ENCODE results near the gene CAMTA1.

CAMTA1 gene

DNA sequence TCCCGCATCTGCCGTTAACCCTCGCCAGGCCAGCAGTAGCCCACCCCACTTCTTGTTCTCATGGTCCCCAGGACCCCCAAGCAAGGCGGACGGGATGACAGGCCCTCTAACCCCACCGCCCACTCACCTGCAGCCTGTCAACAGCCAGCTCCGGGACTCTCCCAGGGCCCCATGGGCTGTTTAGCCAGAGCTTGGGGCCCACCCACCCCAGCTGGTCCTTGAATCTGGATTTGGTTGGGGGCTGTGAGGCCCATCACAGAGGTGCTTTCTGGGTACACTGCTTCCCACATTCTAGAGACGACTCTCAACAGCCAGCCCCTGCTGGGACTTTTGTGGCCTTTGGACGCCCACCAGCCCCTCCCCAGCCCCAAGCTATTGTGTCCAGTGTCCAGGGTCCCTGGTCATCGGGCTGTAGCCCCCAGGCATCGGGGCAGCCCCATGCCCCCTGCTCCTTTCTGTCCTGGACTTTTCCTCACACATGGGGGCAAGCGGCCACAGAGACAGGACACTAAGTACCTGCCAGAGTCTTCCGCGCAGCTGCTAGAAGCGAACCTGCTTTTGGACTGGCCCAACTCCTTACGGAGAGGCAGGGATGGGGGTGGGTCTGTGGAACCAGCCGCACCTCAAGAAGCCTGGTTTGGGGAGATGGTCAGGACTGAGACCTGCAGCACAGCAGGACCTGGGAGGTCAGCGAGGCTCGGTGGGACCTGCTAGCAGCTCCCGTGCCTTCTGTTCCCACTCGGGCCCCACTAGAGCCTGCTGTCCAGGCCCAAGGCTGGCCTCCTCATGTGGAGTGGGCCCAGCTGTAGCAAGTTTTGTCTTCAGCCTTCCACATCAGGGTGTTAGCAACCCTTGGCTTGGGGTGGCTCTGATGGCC lies 777.7 kb downstream of the CAMTA1 start:
- DNase-seq (ENCODE audit: low read depth) = no peak
- TF ChIP-seq, protein P1, sequence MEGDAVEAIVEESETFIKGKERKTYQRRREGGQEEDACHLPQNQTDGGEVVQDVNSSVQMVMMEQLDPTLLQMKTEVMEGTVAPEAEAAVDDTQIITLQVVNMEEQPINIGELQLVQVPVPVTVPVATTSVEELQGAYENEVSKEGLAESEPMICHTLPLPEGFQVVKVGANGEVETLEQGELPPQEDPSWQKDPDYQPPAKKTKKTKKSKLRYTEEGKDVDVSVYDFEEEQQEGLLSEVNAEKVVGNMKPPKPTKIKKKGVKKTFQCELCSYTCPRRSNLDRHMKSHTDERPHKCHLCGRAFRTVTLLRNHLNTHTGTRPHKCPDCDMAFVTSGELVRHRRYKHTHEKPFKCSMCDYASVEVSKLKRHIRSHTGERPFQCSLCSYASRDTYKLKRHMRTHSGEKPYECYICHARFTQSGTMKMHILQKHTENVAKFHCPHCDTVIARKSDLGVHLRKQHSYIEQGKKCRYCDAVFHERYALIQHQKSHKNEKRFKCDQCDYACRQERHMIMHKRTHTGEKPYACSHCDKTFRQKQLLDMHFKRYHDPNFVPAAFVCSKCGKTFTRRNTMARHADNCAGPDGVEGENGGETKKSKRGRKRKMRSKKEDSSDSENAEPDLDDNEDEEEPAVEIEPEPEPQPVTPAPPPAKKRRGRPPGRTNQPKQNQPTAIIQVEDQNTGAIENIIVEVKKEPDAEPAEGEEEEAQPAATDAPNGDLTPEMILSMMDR (conservative IDR thresholded peaks at IDR 0.05; ENCODE audit: control insufficient read depth, insufficient read depth, low read depth, low read length) = no peak
- no peak overlapping the region for H3K4me3 ChIP-seq (ENCODE audit: control insufficient read depth, low read depth, low read length)

DNA sequence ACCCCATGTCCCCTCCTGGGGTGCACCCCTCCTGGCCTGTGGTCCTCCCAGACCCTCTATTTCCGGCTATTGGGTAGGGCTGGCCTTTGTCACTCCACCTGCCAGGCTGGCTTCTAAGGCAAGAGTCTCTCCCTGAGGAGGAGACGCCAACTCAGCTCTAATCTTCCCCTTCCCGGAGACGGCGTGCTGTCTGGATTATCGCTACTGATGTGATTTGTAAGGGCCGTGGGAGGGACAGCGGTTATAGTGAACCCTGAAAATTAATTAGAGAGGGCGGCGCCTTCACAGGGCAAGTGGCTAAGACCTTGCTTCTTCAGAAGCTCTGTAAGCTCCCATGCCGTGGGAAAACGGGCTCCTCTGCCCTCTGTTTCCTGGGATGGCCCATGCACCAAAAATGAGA lies 778.9 kb downstream of the CAMTA1 start:
- TF ChIP-seq, protein P1 (conservative IDR thresholded peaks at IDR 0.05; ENCODE audit: control insufficient read depth, insufficient read depth, low read depth, low read length) = no peak
- H3K4me3 ChIP-seq (ENCODE audit: control insufficient read depth, low read depth, low read length) = no peak overlapping the region
- DNase-seq (ENCODE audit: low read depth) = no peak

GRCh38 chr1:7565099-7565750 lies 780.0 kb downstream of the CAMTA1 start:
- TF ChIP-seq, protein P1 (conservative IDR thresholded peaks at IDR 0.05; ENCODE audit: control insufficient read depth, insufficient read depth, low read depth, low read length) = no peak
- H3K4me3 ChIP-seq (ENCODE audit: control insufficient read depth, low read depth, low read length) = no peak overlapping the region
- DNase-seq (ENCODE audit: low read depth) = no peak

GRCh38 chr1:7566417-7567375 lies 781.4 kb downstream of the CAMTA1 start:
- TF ChIP-seq, protein P1 (conservative IDR thresholded peaks at IDR 0.05; ENCODE audit: control insufficient read depth, insufficient read depth, low read depth, low read length) = no peak
- no peak for DNase-seq (ENCODE audit: low read depth)
- H3K4me3 ChIP-seq (ENCODE audit: control insufficient read depth, low read depth, low read length) = no peak overlapping the region

DNA sequence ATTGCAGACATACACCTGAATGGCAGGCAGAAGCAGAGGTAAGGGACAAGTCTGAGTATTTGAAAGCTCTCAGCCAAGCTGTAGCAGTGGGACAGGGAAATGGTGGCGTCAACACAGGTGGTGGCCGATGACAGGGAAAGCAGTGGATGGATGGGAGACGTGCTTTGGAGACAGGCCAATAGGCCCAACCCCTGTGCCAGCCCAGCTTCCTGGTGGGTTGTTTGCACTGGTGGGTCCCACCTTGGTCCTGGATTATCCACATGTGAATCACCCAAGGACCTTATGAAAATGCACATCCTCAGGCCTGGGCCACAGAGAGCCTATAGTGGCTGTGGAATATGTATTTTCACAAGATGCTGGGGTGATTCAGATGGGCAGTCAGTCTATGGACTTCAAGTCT lies 782.1 kb downstream of the CAMTA1 start:
- no peak overlapping the region for H3K4me3 ChIP-seq (ENCODE audit: control insufficient read depth, low read depth, low read length)
- no peak for DNase-seq (ENCODE audit: low read depth)
- TF ChIP-seq, protein P1 (conservative IDR thresholded peaks at IDR 0.05; ENCODE audit: control insufficient read depth, insufficient read depth, low read depth, low read length) = no peak

DNA sequence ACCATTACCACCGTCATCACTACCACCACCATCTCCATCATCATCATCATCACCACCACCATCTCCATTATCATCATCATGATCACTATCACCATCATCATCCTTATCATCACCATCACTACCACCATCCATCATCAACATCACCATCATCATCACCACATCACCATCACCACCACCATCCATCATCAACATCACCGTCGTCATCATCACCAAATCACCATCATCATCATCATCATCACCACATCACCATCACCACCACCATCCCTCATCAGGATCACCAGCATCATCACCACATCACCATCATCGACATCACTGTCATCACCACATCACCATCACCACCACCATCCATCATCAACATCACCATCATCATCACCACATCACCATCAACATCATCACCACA lies 782.8 kb downstream of the CAMTA1 start:
- no peak overlapping the region for H3K4me3 ChIP-seq (ENCODE audit: control insufficient read depth, low read depth, low read length)

More for the DNA sequence above, 782.8 kb downstream of the CAMTA1 start:
- DNase-seq (ENCODE audit: low read depth) = no peak
- TF ChIP-seq, protein P1 (conservative IDR thresholded peaks at IDR 0.05; ENCODE audit: control insufficient read depth, insufficient read depth, low read depth, low read length) = no peak

Measured in fibroblast of mammary gland (primary cell).